Measurements from ENCODE around the gene SNX9.

The SNX9 gene

DNA sequence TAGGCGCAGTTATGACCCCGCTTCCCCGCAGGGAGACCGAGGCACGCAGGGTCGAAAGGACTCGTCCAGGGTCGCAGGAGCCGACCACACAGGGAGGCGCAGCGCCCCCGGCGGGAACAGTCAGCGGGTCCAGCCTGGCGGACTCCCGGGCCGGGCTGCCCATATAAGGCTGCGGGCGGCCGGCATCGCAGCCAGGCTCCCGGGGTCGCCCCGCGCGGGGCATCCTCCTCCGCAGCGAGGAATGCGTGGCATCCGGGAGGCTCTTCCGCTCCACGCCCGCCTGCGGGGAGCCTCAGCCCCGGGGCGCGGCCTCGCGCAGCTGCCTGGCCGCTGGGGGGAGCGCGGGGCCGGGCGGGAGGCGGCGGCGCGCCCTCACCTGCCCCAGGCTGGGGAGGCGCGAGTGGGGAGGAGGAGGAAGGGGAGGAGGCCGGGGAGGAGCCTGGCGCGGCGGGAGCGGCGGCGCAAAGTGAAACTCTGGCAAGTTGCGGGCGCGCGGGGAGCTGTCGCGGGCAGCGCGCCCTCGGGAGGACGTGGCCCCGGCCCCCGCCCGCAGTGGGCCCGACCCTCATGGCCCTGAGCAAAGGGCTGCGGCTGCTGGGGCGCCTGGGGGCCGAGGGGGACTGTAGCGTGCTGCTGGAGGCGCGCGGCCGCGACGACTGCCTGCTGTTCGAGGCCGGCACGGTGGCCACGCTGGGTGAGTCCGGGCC is 158.5 kb downstream of the SNX9 start, which contains the start of gene SYNJ2:
Gene SYNJ2, plus strand, starts transcription at position 469 of the 707 bp plus-strand sequence. Its CDS starts 99 bp downstream, at position 568.
- DNase-seq (ENCODE audit: low spot score): peak; percentile 87
- in situ Hi-C loops (cut with MboI; ENCODE audit: low pct_unique_long_range_greater_than_20kb, low sequenced_read_pairs, unreplicated experiment): no loop called here
- peak; percentile 49 for TF ChIP-seq CTCF (IDR thresholded peaks at IDR 0.05; ENCODE audit: extremely low read depth, insufficient read depth, missing control alignments)

DNA sequence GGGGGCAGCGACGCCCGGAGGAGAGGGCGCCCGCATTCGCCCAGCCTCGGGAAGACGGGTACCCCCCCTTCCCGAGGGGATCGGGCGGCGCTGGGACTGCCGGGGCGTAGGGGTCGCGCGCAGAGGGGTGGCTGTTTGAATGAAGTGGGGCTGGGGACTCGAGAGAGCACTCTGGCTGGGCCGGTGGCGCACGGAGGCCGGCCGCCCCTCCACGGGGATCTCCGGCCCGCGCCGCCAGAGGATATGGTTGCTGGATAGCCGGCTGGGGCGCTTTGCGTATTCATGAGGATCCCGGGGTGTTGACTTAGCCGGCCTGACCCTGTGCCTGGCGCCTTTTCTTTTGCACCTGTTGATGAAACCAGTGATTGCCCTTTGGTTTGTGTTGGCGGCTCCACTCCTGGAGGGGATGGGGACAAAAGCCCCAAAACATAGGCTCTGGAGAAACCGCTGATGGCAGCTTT is 159.1 kb downstream of the SNX9 start:
- peak; percentile 65 for DNase-seq (ENCODE audit: low spot score)
- no peak for TF ChIP-seq CTCF (IDR thresholded peaks at IDR 0.05; ENCODE audit: extremely low read depth, insufficient read depth, missing control alignments)
- in situ Hi-C loops (cut with MboI; ENCODE audit: low pct_unique_long_range_greater_than_20kb, low sequenced_read_pairs, unreplicated experiment): no loop called here

DNA sequence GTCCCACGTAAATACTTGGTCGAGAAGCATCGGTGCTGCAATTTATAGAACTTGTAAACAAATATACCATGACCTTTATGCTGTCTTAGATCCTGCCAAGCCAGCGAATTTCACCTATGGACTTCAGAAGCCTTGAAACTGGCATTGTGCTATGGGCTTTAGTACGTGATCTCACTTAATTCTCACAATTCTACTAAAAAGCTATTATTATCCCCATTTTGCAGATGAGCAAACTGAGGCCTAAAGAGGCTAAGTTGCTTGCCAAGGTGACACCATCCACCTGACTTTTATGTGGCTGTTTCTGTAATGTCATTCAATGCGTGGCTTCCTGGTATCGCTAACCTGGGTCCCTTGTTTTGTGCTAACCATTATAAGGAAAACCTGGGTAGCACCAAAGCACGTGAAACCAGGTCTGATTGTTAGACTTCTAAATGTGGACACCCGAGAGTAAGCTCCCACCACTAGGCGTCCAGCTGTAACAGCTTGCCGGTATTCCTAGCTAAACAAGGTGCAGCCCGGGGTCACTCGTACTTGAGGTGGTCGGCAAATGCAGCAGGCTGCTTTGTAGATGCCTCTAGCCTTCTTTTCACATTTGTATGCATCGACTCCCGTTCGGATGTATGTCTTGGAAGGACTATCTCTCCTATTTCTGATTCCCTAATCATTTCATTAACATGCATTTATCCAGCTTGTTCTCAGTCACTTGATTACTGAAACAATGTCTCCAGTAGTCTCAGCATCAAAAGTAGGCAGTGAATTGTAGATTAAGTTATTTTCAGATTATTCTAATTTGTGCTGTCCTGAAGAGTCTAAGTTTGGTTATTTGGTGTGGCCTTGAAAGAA is 159.7 kb downstream of the SNX9 start:
- no peak for DNase-seq (ENCODE audit: low spot score)
- TF ChIP-seq CTCF (IDR thresholded peaks at IDR 0.05; ENCODE audit: extremely low read depth, insufficient read depth, missing control alignments): peak; percentile 4
- in situ Hi-C loops (cut with MboI; ENCODE audit: low pct_unique_long_range_greater_than_20kb, low sequenced_read_pairs, unreplicated experiment): no loop called here

GRCh38 chr6:157983406-157984119 is 160.5 kb downstream of the SNX9 start:
- in situ Hi-C loops (cut with MboI; ENCODE audit: low pct_unique_long_range_greater_than_20kb, low sequenced_read_pairs, unreplicated experiment): no loop called here
- no peak for DNase-seq (ENCODE audit: low spot score)
- TF ChIP-seq CTCF (IDR thresholded peaks at IDR 0.05; ENCODE audit: extremely low read depth, insufficient read depth, missing control alignments): no peak

DNA sequence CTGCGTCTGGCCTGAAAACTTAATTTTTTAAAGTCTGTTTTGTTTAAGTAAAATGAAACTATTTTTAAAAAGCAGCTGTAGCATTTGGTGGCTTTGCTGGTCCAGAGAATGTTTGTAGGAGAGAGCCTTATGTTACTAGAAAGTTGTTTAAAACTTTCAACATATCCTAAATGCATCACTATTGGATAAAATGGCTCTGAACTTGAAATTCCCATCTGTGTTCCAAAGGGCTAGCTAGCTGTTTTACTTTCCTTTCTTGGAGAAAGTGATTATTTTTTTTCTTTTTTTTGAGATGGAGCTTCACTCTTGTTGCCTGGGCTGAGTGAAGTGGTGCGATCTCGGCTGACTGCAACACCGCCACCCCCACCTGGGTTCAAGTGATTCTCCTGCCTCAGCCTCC is 161.1 kb downstream of the SNX9 start:
- no peak for TF ChIP-seq CTCF (IDR thresholded peaks at IDR 0.05; ENCODE audit: extremely low read depth, insufficient read depth, missing control alignments)
- no peak for DNase-seq (ENCODE audit: low spot score)
- in situ Hi-C loops (cut with MboI; ENCODE audit: low pct_unique_long_range_greater_than_20kb, low sequenced_read_pairs, unreplicated experiment): no loop called here

- DNase-seq (ENCODE audit: low spot score): no peak
- in situ Hi-C loops (cut with MboI; ENCODE audit: low pct_unique_long_range_greater_than_20kb, low sequenced_read_pairs, unreplicated experiment): no loop called here
- TF ChIP-seq CTCF (IDR thresholded peaks at IDR 0.05; ENCODE audit: extremely low read depth, insufficient read depth, missing control alignments): no peak
These were observed 161.7 kb downstream of the SNX9 start for GRCh38 chr6:157984686-157985225.

All from GM13977 (cell line).